HG03521 (cell line): Measurements from ENCODE around the gene C3orf49.

Experiments
- ATAC-seq: cut with Tn5 transposase; IDR thresholded peaks from one replicate; pipeline ENCODE4 v1.9.1; 2021; ENCODE audit warnings: mild to moderate bottlenecking, moderate library complexity; ENCODE audit not compliant: unreplicated experiment

C3orf49 gene, protein sequence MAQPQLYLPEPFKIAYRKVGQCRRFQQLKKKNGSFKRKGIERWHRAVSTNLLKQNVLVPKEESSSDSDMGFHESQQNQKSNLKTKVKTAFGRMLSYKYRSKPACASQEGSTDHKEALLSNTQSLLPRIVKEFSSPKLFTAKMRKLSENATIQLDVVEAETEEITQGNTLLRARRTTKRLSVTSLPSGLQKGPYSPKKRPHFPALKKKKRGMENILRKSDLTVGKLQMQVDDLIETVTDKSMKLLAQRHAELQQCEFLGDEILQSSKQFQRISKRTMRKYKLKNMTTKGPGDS

DNA sequence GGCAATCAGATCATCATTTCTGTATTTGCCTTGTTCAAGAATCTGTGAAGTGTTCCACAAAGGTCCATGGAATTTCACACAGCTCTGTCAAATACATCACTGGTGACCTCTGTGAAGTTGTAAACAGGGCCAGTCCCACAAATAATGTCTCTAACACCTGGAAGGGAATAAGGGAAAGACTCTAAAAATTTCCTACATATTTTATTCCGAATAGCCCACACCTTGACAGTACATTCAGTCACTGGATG is at the start of gene C3orf49:
TSS of gene C3orf49 (plus strand) at position 149 of the 248 bp plus-strand sequence. CDS start 173 bp downstream, outside the sequence.
- ATAC-seq, result no peak

DNA sequence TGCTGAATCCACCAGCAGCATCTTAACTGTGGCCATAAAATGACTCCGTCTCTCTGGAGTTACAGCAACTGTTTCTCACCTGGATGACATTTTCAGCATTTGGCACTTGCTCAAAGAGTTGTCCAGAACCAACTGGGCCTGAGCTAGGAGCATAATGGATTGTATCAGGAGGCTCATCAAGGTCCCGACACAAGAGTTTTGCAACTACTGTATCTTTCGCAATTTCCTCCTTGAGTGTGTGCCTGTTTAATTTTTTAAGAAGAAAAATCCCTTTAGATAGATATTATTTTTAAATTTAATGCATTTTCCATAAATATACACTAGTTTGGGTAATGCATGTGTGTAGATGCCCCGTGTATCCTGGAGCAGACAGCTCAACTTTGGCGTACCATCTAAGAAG is 44.3 kb upstream of the C3orf49 start:
- no peak for ATAC-seq

DNA sequence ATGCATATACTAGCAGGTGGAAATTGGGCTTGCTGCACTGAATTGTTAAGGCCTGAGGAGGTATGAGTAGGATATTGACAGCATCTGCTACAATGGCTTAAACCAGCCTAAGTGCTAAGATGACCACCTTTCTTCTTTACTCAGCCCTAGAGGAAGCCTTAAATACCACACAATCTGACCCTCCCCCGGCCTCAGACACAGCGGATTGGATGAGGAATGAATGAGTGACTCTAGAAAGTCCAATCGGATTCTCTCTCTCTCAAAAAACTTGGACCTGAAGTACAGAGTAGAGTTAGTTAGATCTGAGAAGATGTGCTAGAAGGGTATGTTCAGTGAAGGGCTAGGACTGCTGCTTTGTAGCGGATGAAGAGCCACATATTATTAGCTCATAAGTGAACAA is 39.9 kb upstream of the C3orf49 start:
- ATAC-seq, result no peak

DNA sequence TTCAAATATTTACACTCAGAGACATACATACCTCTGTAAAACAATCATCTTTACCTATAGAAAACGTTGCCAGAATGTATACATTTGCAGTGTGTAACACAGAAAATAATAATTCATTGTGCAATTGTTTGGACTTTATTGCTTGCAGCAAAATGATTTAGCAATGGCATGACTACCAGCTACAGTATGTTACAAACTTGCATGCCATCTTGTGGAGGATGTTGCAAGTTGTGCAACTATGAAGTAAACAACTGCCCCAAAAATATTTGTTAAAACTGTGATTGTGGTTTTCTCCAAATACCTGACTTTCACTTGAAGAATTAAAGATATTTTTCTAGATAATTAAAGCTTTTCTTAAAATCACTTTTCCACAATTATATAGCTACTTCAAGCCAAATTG is 27.1 kb upstream of the C3orf49 start:
- ATAC-seq, result no peak

DNA sequence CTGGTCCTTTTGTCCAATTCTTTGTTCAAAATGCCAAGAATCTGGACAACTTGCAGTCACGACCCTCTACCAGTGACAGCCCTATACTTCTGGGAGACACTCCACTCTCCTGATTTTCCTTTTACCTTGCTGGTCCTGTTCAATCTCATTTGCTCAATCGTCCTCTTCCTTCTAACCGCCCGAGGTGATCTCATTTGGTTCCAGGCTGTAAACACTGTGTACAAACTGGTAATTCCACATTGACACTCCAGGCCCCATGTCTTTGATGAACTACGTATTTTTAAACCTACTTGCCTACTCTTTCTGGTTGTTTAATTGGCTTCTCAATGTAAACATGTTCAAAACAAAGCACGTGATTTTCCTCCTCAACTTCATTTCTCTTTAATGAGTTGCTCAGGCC is 23.7 kb upstream of the C3orf49 start:
- ATAC-seq, result no peak

DNA sequence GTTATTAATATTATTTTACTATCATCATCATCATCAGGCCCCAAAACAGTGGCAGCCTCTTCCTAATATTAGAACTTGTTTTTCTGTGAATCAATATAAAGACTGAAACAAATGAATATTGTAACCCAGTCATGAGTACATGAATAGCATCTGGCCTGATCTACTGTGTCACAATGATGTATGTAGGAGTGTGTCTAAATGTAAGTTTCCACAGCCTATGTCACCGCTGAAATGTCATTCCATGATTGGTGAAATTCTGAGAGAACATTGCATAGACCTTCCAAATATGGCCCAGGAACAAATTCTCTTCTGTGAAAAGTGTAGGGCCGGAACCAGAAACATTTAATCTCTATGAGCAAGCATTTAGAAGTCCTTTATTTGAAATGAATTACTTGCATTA is 20.6 kb upstream of the C3orf49 start:
- ATAC-seq, result no peak

DNA sequence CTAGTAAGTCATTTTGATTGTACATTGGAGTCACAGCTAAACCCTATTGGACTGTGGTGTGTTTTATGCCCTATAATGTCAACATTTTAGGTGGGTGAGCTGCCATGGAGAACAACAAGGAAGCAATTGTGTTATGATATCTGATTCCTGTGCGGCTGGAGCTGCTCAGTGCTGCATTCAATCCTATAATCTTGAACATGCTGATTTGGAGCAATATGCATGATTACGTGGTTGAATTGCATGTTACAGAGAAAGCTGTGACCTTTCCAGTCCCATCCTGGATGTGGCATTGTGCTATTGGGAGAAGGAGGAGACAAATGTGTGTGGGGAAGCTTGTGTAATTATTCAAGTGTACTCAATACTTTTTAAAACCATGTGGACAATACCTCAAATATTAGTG is 20.1 kb upstream of the C3orf49 start:
- no peak for ATAC-seq

DNA sequence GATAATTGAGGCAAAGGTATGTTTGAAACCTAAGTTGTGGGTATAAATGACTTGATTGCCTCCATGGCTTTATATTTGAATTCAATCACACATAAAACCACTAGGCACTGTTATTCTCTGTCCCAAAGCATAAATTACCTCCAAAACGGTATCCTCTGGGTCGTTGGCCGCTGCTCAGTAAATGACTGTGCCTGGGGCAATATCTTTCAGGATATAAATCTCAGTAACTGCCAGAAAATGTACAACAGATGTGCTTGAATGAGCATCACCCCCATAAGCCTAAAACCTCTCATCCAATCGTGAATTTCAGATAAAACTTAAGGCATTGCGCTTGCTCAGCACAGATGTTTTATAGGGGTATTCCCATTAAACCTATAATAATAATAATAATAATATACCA is 19.0 kb upstream of the C3orf49 start:
- no peak for ATAC-seq

DNA sequence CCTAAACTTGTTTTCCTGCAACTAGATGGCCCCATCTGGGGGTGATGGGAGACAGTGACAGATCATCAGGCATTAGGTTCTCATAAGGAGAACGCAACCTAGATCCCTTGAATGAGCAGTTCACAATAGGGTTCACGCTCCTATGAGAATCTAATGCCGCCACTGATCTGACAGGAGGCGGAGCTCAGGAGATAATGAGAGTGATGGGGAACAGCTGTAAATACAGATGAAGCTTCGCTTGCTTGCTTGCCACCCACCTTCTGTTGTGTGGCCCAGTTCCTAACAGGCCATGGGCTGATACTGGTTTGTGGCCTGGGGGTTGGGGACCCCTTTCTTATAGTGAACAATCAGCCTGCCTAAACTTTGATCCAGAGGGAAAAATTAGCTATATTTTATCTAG is 15.2 kb upstream of the C3orf49 start:
- ATAC-seq, result no peak

DNA sequence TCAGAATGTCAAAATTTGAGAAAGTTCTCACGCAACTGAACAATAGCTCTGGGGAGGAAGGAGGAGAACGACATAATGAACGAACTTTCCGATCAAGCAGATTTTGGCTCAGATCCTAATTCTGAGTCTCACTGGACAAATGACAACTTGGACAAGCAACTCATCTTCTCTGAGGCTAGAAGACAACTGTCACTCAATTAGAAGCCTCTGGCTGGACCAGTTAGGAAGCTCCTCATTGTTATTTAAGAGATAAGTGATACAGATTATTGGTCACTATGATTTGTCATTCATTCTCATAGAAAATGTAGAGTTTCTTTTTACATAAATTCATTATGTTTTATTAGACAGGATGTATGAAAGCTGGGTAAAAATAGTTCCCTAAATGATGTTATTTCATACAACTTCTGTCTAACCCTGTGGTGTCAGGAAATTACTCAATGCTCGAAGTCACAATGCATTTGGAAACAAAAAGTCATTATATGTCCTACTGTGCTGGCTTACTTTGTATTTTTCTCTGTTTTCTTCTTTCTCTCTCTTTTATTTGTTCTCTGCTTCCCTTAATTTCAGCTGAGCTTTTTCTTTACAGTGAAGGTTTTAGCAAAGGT is 11.0 kb upstream of the C3orf49 start:
- ATAC-seq, result no peak

DNA sequence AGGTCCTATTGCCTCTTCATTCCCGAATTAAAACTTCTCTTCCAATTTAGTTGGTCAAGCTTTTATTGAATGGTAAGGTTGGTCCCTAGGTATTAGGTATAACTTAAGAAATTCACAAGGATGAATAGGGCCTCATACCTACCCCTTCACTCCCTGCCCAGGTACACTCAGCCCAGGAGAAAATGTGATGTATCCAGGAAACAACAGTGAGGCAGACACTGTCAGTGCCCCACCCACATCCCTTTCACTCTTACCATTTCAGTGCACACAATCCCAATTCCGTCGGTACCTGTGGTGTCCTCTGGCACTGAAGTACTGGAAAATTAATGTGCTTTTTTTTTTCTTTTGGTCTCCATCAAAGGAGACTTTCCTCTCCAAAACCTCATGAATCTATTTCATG is 10.5 kb upstream of the C3orf49 start:
- no peak for ATAC-seq

DNA sequence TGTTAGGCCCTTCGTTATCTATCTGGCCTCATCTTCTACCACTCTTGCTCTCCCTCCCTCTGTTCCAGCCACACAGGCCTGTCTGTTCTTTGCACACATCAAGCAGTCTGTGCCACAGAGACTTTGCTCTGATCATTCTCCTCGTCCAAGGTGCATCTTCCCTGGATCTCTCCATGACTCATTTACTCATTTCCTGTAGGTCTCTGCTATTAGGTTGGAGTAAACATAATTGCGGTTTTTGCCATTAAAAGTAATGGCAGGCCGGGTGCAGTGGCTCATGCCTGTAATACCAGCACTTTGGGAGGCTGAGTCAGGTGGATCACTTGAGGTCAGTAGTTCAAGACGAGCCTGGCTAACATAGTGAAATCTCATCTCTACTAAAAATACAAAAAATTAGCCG is 9.5 kb upstream of the C3orf49 start:
- ATAC-seq, result no peak

DNA sequence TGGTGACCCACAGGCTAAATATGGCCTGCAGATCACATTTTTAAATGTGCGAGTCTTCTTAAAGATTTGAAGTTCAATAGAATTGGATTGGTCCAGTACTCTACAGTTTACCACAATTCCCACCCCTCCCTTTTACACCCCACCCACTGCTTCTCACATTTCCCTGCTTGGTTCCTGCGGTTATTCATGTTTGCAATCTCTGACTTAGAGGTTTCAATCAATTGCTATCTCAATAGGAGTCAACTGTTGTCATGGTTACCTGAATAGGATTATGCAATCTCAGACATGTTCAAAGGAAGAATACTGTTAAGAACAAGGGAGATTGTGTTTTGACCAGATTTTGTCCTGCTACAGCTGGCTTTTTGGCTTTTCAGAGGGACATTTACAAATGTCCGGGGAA is 4.9 kb upstream of the C3orf49 start:
- no peak for ATAC-seq

DNA sequence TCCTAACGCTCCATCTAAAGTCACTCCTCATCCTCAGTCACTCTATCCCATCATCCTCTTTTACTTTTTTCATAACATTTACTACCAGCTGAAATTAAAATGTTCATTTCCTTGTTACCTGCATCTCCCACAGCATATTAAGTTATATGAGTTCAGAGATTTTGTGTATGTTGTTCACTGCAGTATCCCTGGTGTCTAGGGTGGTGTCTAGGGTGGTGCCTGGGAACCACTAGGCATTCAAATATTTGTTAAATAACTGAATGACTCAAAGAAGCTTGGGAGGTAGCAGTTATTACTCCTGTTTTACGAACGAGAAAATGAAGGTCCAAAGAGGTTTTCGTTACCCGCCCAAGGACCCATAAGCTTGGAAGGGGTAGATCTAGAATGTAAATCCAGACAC is 1.9 kb upstream of the C3orf49 start:
- ATAC-seq, result no peak

DNA sequence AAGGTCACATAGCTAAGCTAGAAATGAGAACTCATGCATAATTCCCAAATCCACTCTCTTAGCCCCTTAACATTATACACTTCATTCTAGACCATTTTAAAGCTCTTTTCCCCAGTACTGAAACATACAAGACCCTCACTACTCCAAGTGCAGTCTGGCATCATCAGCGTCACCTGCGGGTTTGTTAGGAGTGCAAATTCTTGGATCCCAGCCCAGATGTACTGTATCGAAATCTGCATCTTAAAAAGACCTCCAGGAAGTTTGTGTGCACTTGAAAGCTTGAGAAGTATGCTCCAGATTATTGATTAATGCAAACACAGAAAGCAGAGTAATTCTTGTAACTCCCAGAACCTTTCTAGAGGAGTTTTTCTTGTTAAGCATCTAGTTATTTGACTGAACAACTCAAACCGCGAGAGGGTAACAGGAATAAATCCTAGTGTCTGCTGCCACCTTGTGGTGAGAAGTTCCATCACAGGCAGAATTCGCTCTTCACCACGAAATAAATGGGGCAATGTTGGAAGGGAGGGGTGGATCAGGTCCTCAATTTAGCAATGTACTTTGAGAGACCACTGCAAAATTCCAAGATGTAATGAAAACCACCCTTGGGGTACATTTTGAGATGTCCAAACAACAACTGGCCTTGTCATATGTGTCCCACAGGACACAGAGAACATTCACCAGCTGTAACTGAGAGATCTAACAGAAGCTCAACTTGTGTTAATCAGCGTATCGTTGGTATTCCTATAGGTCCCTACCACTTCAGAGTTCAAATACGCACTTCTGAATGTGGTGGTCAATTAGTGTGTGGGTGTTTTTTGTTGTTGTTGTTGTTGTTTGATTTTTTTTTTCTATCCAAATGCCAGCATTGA is 583 bp upstream of the C3orf49 start:
- ATAC-seq, result no peak

DNA sequence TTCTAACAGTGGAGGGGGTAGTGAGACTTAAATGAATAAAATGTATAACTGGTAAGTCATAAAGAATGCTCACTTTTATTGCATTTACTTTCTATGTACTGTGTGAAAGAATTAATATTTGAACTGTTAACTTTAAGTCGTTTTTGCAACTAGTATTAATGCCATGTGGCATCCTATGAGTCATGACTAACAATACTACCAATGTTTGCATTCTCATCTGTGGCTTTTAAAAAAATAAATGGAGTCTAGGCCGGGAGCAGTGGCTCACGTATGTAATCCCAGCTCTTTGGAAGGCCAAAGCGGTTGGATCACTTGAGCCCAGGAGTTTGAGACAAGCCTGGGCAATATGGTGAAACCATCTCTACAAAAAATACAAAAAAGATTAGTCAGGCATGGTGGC is 5.2 kb downstream of the C3orf49 start:
- ATAC-seq, result no peak

DNA sequence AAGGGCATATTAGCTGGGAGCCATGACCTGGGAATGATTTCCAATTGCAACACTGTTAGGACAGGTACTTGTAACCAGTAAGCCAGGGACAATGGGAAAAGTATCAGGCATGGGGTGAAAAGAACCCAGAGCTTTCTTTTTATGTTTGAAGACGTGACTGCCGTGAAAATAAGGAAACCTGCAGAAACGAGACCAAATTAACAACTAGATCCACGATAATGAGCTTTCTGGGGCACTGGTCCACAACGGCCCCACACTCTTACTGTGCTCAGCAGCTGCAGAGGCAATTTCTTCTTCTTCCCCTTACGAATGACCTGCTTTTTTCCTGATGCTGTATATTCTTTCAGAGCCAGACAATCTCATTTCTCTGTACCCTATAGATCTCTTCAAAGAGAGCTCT is 11.4 kb downstream of the C3orf49 start:
- no peak for ATAC-seq

DNA sequence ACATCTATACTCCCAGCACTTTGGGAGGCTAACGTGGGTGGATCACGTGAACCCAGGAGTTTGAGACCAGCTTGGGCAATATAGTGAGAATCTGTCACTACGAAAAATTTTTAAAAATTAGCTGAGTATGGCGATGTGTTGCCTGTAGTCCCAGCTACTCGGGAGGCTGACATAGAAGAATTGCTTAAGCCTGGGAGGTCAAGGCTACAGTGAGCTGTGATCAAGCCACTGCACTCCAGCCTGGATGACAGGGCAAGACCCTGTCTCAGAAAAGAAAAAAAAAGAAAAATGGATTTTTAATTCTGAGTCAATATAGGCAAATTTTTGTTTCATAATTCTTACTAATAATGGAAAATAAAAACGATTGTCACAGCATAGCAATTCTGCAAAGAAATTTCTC is 13.3 kb downstream of the C3orf49 start:
- no peak for ATAC-seq

DNA sequence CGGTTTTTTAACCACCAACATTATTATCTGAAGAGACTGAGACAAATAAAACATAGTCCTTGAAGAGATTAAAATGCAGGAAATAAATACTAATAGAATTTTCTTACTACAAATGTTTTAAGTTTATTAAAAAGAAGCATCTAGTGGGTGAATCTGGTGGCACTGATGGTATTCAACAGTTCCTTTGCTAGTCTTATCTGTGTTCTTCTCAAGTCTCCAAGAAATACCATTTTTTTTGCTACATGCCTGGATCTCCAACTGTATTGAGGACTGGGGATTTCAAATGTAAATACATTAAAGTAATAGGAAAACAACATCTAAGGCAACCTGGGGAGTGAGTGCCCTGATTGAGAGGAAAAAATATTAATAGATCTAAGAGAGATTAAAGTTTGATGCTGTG is 22.6 kb downstream of the C3orf49 start:
- no peak for ATAC-seq

DNA sequence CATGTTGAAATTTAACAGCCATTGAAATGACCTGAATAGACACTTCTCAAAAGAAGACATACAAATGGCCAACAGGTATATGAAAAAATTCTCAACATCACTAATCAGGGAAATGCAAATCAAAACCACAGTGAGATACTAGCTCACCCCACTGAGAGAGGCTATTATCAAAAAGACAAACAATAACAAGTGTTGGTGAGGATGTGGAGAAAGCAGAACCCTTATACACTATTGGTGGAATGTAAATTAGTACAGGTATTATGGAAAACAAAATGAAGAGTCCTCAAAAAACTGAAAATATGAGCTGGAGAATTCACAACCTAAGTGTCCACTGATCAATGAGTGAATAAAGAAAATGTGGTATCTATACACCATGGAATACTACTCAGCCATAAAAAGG is 23.0 kb downstream of the C3orf49 start:
- no peak for ATAC-seq

DNA sequence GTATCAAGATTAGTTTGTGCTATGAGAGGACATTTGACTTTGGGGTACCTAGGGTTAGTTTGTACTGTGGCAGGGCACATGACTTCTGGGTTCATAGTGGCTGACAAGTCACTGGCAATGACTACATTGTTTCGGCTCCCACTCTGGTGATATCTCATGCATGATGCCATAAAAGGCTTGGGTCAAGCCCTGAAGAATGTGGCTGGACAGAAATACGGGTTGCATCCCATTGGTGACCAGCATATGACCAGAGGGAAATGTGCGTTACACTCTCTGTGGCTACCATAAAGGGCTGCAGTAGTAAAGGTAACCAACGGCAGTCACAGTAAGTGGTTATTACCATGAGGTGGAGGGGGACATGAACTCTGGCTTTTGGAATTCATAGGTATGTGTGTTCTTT is 26.1 kb downstream of the C3orf49 start:
- ATAC-seq, result no peak

DNA sequence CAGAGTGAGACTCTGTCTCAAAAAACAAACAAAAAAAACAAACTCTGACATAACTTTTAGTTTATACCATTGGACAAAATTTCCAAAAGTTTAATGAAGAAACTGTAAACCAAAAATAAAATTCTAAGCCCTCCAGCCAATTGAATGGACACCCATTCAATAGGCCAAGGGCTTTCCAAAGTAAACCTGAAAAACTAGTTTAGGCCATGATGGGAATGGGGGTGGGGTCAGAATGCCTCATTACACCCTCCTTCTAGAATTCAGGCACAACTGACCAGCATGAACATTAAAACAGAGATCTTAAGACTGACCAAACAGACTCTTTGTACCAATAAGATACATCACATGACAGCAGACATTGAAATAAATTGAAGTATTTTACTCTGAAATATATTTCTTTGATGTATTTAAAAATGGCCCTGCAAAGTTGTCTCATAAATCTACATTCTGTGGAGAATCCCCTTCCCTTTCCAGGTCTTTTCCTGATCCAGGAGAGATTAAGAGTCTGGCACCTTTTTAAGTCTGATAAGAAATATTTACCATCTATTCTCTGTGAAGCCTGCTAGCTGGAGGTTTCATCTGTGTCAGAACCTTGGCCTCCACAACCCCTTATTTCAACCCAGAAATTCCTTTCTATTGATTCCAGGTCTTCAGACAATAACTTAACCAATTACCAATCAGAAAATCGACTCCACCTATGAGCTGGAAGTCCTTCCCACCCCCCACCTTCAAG is 28.8 kb downstream of the C3orf49 start:
- ATAC-seq, result no peak
